Activated CD8-positive, alpha-beta memory T cell treated with anti-CD3 and anti-CD28 coated beads, Interleukin-2, amount 10 ng/mL, durations not matched to agents 7 days and 5 days (primary cell): ENCODE data around the gene ROBO4. TPM values are rescaled to one million over a fixed set of nuclear protein-coding genes. Genes with fewer than 3 reads are reported as not detected.

ENCODE experiments used
- ATAC-seq: fragments of 150-1000 bp; cut with Tn5 transposase; one replicate; pipeline ENCODE4 v1.10.0; 2021; ENCODE audit warnings: moderate library complexity
- CTCF ChIA-PET: fragments of 350-600 bp; sonication (Branson Sonifier 250); formaldehyde crosslinking; loops from one replicate; lab custom pipeline; 2021; ENCODE audit warnings: antibody characterized with exemption; lab: Charles Lee
- DNase-seq: peaks from one replicate; pipeline ENCODE4 v3.0.0-alpha.2; 2020
- H3K27ac Mint-ChIP-seq: one replicate; pipeline ENCODE4 v1.8.0; 2021; ENCODE audit warnings: mild to moderate bottlenecking, mixed read lengths
- H3K27me3 Mint-ChIP-seq: one replicate; pipeline ENCODE4 v1.8.0; 2021; ENCODE audit warnings: mixed read lengths
- H3K36me3 Mint-ChIP-seq: one replicate; pipeline ENCODE4 v1.8.0; 2021; ENCODE audit warnings: mild to moderate bottlenecking, mixed read lengths
- H3K4me1 Mint-ChIP-seq: one replicate; pipeline ENCODE4 v1.8.0; 2021; ENCODE audit warnings: mixed read lengths
- H3K4me3 Mint-ChIP-seq: one replicate; pipeline ENCODE4 v1.8.0; 2021; ENCODE audit warnings: mild to moderate bottlenecking, moderate library complexity, mixed read lengths
- H3K9me3 Mint-ChIP-seq: one replicate; pipeline ENCODE4 v1.8.0; 2022; ENCODE audit warnings: low read depth, mixed read lengths
- total RNA-seq, 2 experiments: library from RNA; stranded (reverse); gene quantifications; one replicate each; pipeline ENCODE4 v1.2.3, GENCODE V29; 2021

Gene ROBO4
- total RNA-seq, 2 experiments from 2014 or later, result not detected

- peaks cover 9% of the 10 kb centered on the region for H3K27me3 Mint-ChIP-seq
- H3K4me1 Mint-ChIP-seq, result peaks cover 15% of the 10 kb centered on the region
- H3K27ac Mint-ChIP-seq, result no peak overlapping the region
- H3K36me3 Mint-ChIP-seq, result no peaks in the 10 kb centered on the region
- ATAC-seq, result no peak
- H3K9me3 Mint-ChIP-seq, result no peaks in the 10 kb centered on the region
- CTCF ChIA-PET, result no interaction called here
- H3K4me3 Mint-ChIP-seq, result no peak overlapping the region
- no peak for DNase-seq
Observed at GRCh38 chr11:124879493-124880289, 18.0 kb downstream of the ROBO4 start.

- no peak for ATAC-seq
- CTCF ChIA-PET, result interaction anchor here (0.8 to 3.3 kb wide), 3 partner anchors 41 to 210 kb away, joined by 4 to 31 read pairs (median 4); no protein-coding TSS in a partner anchor
- no peaks in the 10 kb centered on the region for H3K36me3 Mint-ChIP-seq
- no peak for DNase-seq
- no peaks in the 10 kb centered on the region for H3K9me3 Mint-ChIP-seq
- no peak overlapping the region for H3K4me3 Mint-ChIP-seq
- H3K4me1 Mint-ChIP-seq, result peaks cover 15% of the 10 kb centered on the region
- no peak overlapping the region for H3K27ac Mint-ChIP-seq
- H3K27me3 Mint-ChIP-seq, result peaks cover 11% of the 10 kb centered on the region
Observed at GRCh38 chr11:124878759-124879492, 18.7 kb downstream of the ROBO4 start.

GRCh38 chr11:124877910-124878758, 19.5 kb downstream of the ROBO4 start:
- ATAC-seq (no peak), DNase-seq (no peak)
- Mint-ChIP-seq H3K4me1 (peaks cover 15% of the 10 kb centered on the region), H3K9me3 (no peaks in the 10 kb centered on the region), H3K27me3 (peaks cover 14% of the 10 kb centered on the region), H3K36me3 (no peaks in the 10 kb centered on the region), H3K27ac (no peak overlapping the region), H3K4me3 (peak overlapping the region; percentile 77)
- CTCF ChIA-PET, result interaction anchor here (0.8 to 3.3 kb wide), 4 partner anchors 13 to 209 kb away, joined by 3 to 31 read pairs (median 4); no protein-coding TSS in a partner anchor

- H3K36me3 Mint-ChIP-seq, result no peaks in the 10 kb centered on the region
- H3K4me1 Mint-ChIP-seq, result peaks cover 15% of the 10 kb centered on the region
- H3K27ac Mint-ChIP-seq, result no peak overlapping the region
Observed at GRCh38 chr11:124877631-124877909, 20.1 kb downstream of the ROBO4 start.

GRCh38 chr11:124876818-124877630, 20.6 kb downstream of the ROBO4 start:
- H3K4me1 Mint-ChIP-seq, result peaks cover 15% of the 10 kb centered on the region
- no peaks in the 10 kb centered on the region for H3K36me3 Mint-ChIP-seq
- H3K9me3 Mint-ChIP-seq, result no peaks in the 10 kb centered on the region
- CTCF ChIA-PET, result interaction anchor here (0.7 to 3.3 kb wide), 43 partner anchors 9 to 475 kb away, joined by 3 to 31 read pairs (median 4); partner anchors contain the start of genes CCDC15, SIAE, SPA17 and TMEM218
- H3K27ac Mint-ChIP-seq, result peak overlapping the region; percentile 85
- H3K27me3 Mint-ChIP-seq, result peaks cover 23% of the 10 kb centered on the region
- peak overlapping the region; percentile 77 for H3K4me3 Mint-ChIP-seq
- ATAC-seq, result no peak
- DNase-seq, result no peak

More at GRCh38 chr11:124877631-124877909, 20.1 kb downstream of the ROBO4 start:
- CTCF ChIA-PET, result interaction anchor here (1.1 to 3.3 kb wide), 2 partner anchors 13 to 39 kb away, joined by 3 to 31 read pairs; no protein-coding TSS in a partner anchor
- Mint-ChIP-seq H3K4me3 (peak overlapping the region; percentile 77), H3K9me3 (no peaks in the 10 kb centered on the region), H3K27me3 (peaks cover 19% of the 10 kb centered on the region)
- ATAC-seq (no peak), DNase-seq (no peak)

GRCh38 chr11:124875943-124876817, 21.5 kb downstream of the ROBO4 start:
- Mint-ChIP-seq H3K27ac (peak overlapping the region; percentile 85), H3K9me3 (no peaks in the 10 kb centered on the region), H3K4me1 (peaks cover 15% of the 10 kb centered on the region), H3K36me3 (no peaks in the 10 kb centered on the region), H3K4me3 (peak overlapping the region; percentile 77), H3K27me3 (peaks cover 31% of the 10 kb centered on the region)
- peak; percentile 87 for DNase-seq
- CTCF ChIA-PET, result interaction anchor here (0.7 to 3.3 kb wide), 43 partner anchors 9 to 474 kb away, joined by 3 to 31 read pairs (median 4); partner anchors contain the start of genes CCDC15, SIAE, SPA17 and TMEM218
- peak; percentile 96 for ATAC-seq

- Mint-ChIP-seq H3K9me3 (no peaks in the 10 kb centered on the region), H3K27me3 (peaks cover 39% of the 10 kb centered on the region), H3K27ac (no peak overlapping the region), H3K4me3 (peak overlapping the region; percentile 50), H3K4me1 (peaks cover 15% of the 10 kb centered on the region), H3K36me3 (no peaks in the 10 kb centered on the region)
- DNase-seq (no peak), ATAC-seq (no peak)
- CTCF ChIA-PET, result interaction anchor here (0.6 to 3.3 kb wide), 15 partner anchors 9 to 473 kb away, joined by 3 to 31 read pairs (median 4); partner anchors contain the start of genes CCDC15 and TMEM218
Observed at GRCh38 chr11:124875401-124875800, 22.3 kb downstream of the ROBO4 start.

- no peak for DNase-seq
- H3K4me1 Mint-ChIP-seq, result peaks cover 15% of the 10 kb centered on the region
- CTCF ChIA-PET, result interaction anchor here (0.6 to 2.1 kb wide), 4 partner anchors 38 to 473 kb away, joined by 3 to 18 read pairs (median 4); partner anchors contain the start of gene CCDC15
- H3K9me3 Mint-ChIP-seq, result no peaks in the 10 kb centered on the region
- no peak overlapping the region for H3K4me3 Mint-ChIP-seq
- peaks cover 46% of the 10 kb centered on the region for H3K27me3 Mint-ChIP-seq
- H3K36me3 Mint-ChIP-seq, result no peaks in the 10 kb centered on the region
- no peak overlapping the region for H3K27ac Mint-ChIP-seq
- no peak for ATAC-seq
Observed at GRCh38 chr11:124874571-124875255, 23.0 kb downstream of the ROBO4 start.

- DNase-seq, result no peak
- ATAC-seq, result no peak
- no peaks in the 10 kb centered on the region for H3K36me3 Mint-ChIP-seq
- H3K27ac Mint-ChIP-seq, result no peak overlapping the region
- peaks cover 20% of the 10 kb centered on the region for H3K4me1 Mint-ChIP-seq
- H3K9me3 Mint-ChIP-seq, result no peaks in the 10 kb centered on the region
- H3K4me3 Mint-ChIP-seq, result no peak overlapping the region
- H3K27me3 Mint-ChIP-seq, result peaks cover 53% of the 10 kb centered on the region
- CTCF ChIA-PET, result interaction anchor here (1.1 kb wide), 1 partner anchor 37 kb away, joined by 3 read pairs; no protein-coding TSS in a partner anchor
Observed at GRCh38 chr11:124873951-124874350, 23.7 kb downstream of the ROBO4 start.

GRCh38 chr11:124872741-124873140, 24.9 kb downstream of the ROBO4 start:
- H3K36me3 Mint-ChIP-seq, result no peaks in the 10 kb centered on the region
- DNase-seq (no peak), ATAC-seq (no peak)
- no peak overlapping the region for H3K4me3 Mint-ChIP-seq
- H3K27me3 Mint-ChIP-seq, result peaks cover 65% of the 10 kb centered on the region
- CTCF ChIA-PET, result interaction anchor here (0.6 to 1.4 kb wide), 3 partner anchors 78 to 126 kb away, joined by 3 to 4 read pairs (median 3); no protein-coding TSS in a partner anchor
- peaks cover 23% of the 10 kb centered on the region for H3K4me1 Mint-ChIP-seq
- H3K9me3 Mint-ChIP-seq, result no peaks in the 10 kb centered on the region
- H3K27ac Mint-ChIP-seq, result no peak overlapping the region

- no peaks in the 10 kb centered on the region for H3K9me3 Mint-ChIP-seq
- no peak for ATAC-seq
- peaks cover 19% of the 10 kb centered on the region for H3K4me1 Mint-ChIP-seq
- DNase-seq, result no peak
- H3K27me3 Mint-ChIP-seq, result peaks cover 70% of the 10 kb centered on the region
- H3K4me3 Mint-ChIP-seq, result no peak overlapping the region
- no peak overlapping the region for H3K27ac Mint-ChIP-seq
- H3K36me3 Mint-ChIP-seq, result no peaks in the 10 kb centered on the region
- CTCF ChIA-PET, result interaction anchor here (1.3 to 1.4 kb wide), 3 partner anchors 36 to 126 kb away, joined by 3 to 4 read pairs (median 4); no protein-coding TSS in a partner anchor
Observed at GRCh38 chr11:124872280-124872679, 25.4 kb downstream of the ROBO4 start.
